PC-9 (cell line): ENCODE results near the gene QRICH2.

ENCODE experiments used
- CTCF ChIP-seq: fragments of 200-600 bp; sonication (generic); conservative IDR thresholded peaks from 2 replicates; pipeline ENCODE4 v1.6.1; 2017; ENCODE audit warnings: mixed run types, antibody characterized with exemption, mild to moderate bottlenecking, moderate library complexity
- EZH2 ChIP-seq: fragments of 200-600 bp; sonication (generic); IDR thresholded peaks from 2 replicates; pipeline ENCODE4 v1.8.0; 2017; ENCODE audit warnings: antibody characterized with exemption, low read depth

- TF ChIP-seq CTCF: no peak
- no peak for TF ChIP-seq EZH2
Observed at GRCh38 chr17:76354747-76355310, 46.8 kb upstream of the QRICH2 start.
